ENCODE measurements around the gene AMOTL1.

- no peak for TF ChIP-seq CTCF (IDR thresholded peaks at IDR 0.05)
- no peak for TF ChIP-seq POLR2AphosphoS5 (IDR thresholded peaks at IDR 0.05; ENCODE audit: low read depth, low read length)
- no peak for TF ChIP-seq CHD2 (IDR thresholded peaks at IDR 0.05; ENCODE audit: low read length, partially characterized antibody)
- no peak for TF ChIP-seq ZBTB33 (IDR thresholded peaks at IDR 0.05; ENCODE audit: borderline replicate concordance, low read depth)
- TF ChIP-seq YY1 (IDR thresholded peaks at IDR 0.05; ENCODE audit: low read depth) = no peak
- TF ChIP-seq RAD21 (IDR thresholded peaks at IDR 0.05; ENCODE audit: low read length) = no peak
These were observed 39.0 kb upstream of the AMOTL1 start for GRCh38 chr11:94728966-94729751.
